ES-I3 (cell line): ENCODE results near the gene SLC28A3.
"Not testable (repeated sequence)": the region's sequence is repeated elsewhere in the genome, so short reads cannot be mapped to it uniquely, and the experiment has no call there.

ENCODE experiments used
- H3K36me3 ChIP-seq: 2 replicates; pipeline ENCODE4 v1.6.1; 2013; ENCODE audit warnings: mild to moderate bottlenecking, low read length, control low read depth, moderate library complexity; ENCODE audit not compliant: insufficient read depth
- H3K4me1 ChIP-seq: 2 replicates; pipeline ENCODE4 v1.6.1; 2013; ENCODE audit warnings: mild to moderate bottlenecking, control low read depth, low read length; ENCODE audit not compliant: insufficient read depth
- H3K9ac ChIP-seq: 2 replicates; pipeline ENCODE4 v1.6.1; 2013; ENCODE audit warnings: low read depth, mild to moderate bottlenecking, low read length, moderate library complexity
- H3K9me3 ChIP-seq: 2 replicates; pipeline ENCODE4 v1.6.1; 2013; ENCODE audit warnings: mild to moderate bottlenecking, low read length, moderate library complexity; ENCODE audit not compliant: control insufficient read depth, insufficient read depth

The SLC28A3 gene

DNA sequence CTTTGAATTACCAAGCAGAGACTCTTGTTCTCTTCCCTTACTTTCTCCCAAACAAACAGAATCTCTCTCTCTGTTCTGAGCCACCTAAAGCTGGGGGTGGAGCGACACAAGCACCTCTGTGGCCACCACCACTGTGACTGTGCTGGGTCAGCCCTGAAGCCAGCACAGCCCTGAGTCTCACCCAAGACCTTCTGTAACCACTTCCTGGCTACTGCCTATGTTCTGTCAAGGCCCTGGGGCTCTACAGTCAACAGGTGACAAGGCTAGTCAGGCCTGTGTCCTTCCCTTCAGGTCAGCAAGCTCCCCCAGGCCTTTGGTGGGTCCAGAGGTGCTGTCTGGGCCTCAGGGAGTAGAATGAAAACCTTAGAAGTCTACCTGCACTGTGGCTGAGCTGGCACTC is 26.1 kb upstream of the SLC28A3 start:
- Histone ChIP-seq H3K9ac (no peak overlapping the region), H3K36me3 (no peaks in the 10 kb centered on the region), H3K9me3 (no peaks in the 10 kb centered on the region), H3K4me1 (no peaks in the 10 kb centered on the region)

DNA sequence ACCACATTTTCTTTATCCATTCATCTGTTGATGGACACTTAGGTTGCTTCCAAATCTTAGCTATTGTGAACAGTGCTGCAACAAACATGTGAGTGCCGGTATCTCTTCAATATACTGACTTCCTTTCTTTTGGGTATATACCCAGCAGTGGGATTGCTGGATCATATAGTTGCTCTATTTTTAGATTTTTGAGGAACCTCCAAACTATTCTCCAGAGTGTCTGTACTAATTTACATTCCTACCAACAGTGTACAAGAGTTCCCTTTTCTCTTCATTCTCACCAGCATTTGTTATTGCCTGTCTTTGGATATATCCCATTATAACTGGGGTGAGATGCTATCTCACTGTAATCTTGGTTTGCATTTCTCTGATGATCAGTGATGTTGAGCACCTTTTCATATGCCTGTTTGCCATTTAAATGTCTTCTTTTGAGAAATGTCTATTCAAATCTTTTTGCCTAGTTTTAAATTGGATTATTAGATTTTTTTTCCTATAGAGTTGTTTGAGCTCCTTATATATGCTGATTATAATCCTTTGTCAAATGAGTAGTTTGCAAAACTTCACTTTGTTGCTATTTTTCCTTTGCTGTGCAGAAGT is 24.4 kb upstream of the SLC28A3 start:
- H3K9ac ChIP-seq, H3K4me1 ChIP-seq, H3K9me3 ChIP-seq, H3K36me3 ChIP-seq: not testable (repeated sequence)

DNA sequence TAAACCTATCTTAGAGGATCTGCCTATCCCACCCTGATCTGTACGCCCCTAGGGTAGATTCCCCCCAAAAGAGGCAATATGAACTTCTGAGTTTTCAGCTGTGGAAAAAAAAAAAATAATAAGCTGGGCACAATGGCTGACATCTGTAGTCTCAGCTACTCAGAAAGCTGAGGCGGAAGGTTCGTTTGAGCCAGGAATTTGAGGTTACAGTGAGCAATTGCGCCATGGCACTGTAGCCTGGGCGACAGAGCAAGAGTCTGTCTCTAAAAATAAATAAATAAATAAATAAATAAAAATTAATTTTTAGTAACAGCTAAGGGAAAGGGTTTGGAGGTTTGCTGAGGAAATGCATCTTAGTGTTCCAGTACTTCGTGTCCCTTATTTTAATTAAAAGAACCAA is 21.1 kb upstream of the SLC28A3 start:
- no peaks in the 10 kb centered on the region for H3K9me3 ChIP-seq
- no peaks in the 10 kb centered on the region for H3K36me3 ChIP-seq
- H3K4me1 ChIP-seq, result no peaks in the 10 kb centered on the region
- H3K9ac ChIP-seq, result no peak overlapping the region

DNA sequence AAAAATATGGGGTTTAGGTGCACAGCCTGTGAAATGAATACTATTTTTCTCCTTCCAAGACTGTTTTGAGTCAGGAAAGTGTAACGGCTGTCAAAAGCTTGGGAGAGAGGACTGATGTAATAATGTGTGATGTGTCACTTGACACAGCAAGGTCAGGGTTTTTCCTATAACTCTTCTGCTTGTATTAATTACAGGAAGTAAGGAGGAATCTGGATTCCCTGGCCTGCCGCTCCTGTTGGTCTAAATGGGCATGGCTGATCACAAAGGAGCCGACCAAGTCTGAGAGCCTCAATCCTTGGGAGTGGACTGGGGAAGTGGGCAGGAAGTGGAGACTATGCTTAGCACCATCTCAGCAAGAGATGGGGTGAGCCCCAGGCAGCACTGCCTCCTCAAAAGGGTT is 16.7 kb upstream of the SLC28A3 start:
- H3K9me3 ChIP-seq, result no peaks in the 10 kb centered on the region
- H3K36me3 ChIP-seq, result no peaks in the 10 kb centered on the region
- H3K9ac ChIP-seq, result no peak overlapping the region
- no peaks in the 10 kb centered on the region for H3K4me1 ChIP-seq

DNA sequence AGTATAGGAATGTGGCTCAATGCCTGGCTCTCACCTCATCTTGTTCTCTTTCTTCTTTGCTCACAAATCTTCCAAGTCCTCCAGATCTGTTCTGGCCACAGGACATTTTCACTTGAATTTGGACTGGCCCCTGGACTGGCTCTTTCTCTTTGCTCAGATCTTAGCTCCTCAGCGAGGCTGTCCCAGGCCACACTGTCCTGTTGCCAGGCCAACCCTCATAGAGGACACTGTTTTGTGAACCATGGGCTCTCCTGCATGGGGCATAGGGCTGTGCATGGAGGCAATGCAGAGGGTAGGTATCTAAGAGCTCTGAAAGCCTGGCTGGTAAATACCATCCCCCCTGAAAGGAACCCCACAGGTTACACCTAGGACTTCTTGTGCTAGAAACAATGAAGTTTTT is 13.5 kb upstream of the SLC28A3 start:
- H3K36me3 ChIP-seq, result no peaks in the 10 kb centered on the region
- no peaks in the 10 kb centered on the region for H3K9me3 ChIP-seq
- H3K9ac ChIP-seq, result no peak overlapping the region
- H3K4me1 ChIP-seq, result no peaks in the 10 kb centered on the region

DNA sequence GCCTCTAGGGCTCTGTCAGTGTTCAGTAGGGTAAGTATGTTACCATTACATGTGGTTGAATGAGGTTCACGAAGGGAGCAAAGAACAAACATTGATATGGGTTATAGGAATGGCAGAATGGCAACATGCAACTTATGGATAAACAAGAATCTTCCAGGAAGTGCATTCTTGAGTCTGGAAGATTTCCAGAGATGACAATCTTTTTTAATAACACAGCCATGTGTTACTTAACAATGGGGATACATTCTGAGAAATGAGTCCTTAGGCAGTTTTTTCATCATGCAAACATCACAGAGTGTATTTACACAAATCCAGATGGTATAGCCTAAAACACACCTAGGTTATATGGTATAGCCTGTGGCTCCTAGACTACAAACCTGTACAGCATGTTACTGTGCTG is 9.1 kb upstream of the SLC28A3 start:
- Histone ChIP-seq H3K4me1 (no peaks in the 10 kb centered on the region), H3K36me3 (no peaks in the 10 kb centered on the region), H3K9me3 (no peaks in the 10 kb centered on the region), H3K9ac (no peak overlapping the region)

DNA sequence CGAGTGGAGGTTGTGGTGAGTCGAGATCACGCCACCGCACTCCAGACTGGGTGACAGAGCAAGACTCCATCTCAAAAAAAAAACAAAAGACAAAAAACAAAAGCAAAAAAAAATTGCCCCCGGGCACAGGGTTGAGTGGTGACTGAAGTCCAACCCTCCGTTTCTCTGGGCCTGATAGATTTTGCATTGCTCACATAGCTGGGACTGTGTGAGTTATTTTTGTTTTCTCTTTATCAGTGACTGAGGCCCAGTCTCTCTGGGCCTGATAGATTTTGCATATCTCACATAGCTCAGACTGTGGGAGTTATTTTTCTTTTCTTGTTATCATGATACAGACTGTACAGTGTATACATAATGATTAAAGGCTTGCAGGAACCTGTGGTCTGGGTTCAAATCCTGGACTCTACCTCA is 2.6 kb upstream of the SLC28A3 start:
- Histone ChIP-seq H3K9me3 (no peaks in the 10 kb centered on the region), H3K4me1 (peaks cover 11% of the 10 kb centered on the region; the same call in 1 of the 2 replicates), H3K36me3 (no peaks in the 10 kb centered on the region), H3K9ac (no peak overlapping the region)

DNA sequence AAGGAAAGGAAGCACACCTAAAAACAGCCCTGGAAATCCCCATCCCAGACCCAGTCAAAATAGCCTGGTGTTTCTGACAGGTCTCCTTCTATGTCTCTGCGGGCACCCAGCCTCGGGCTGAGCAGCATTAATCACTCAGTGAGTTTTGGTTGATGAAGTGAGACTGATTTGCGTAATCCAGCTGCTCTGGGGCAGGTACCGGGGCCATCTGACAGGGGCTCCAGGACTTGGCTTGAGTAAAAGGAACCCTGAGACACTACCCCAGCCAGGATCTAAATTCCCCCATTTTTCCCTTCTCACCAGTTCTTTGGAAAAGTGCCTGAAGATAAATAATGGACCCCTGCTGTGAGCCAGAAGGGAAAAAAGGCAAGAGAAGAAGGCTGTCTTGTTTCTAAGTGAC is 596 bp downstream of the SLC28A3 start:
- Histone ChIP-seq H3K4me1 (peaks cover 11% of the 10 kb centered on the region; the same call in 1 of the 2 replicates), H3K36me3 (no peaks in the 10 kb centered on the region), H3K9me3 (no peaks in the 10 kb centered on the region), H3K9ac (no peak overlapping the region)

DNA sequence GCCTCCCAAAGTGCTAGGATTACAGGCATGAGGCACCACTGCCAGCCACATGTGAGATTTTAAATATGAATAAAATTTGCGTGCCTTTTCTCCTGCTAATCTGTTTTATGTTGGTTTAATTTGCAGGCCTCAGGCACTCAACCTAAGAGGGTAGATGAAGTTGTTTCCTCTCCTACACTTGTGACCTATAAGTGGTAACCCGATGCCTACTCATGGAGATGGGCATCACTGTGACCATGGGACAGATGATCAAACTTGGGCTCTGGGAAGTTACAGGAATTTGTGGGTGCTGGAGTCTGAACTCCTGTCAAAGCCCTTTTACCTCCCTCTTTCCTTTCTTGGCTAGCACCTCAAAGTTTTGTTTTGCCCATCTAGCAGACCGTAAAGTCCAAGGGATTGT is 1.1 kb downstream of the SLC28A3 start:
- Histone ChIP-seq H3K4me1 (peaks cover 11% of the 10 kb centered on the region; the same call in 1 of the 2 replicates), H3K9ac (no peak overlapping the region), H3K36me3 (no peaks in the 10 kb centered on the region), H3K9me3 (no peaks in the 10 kb centered on the region)

DNA sequence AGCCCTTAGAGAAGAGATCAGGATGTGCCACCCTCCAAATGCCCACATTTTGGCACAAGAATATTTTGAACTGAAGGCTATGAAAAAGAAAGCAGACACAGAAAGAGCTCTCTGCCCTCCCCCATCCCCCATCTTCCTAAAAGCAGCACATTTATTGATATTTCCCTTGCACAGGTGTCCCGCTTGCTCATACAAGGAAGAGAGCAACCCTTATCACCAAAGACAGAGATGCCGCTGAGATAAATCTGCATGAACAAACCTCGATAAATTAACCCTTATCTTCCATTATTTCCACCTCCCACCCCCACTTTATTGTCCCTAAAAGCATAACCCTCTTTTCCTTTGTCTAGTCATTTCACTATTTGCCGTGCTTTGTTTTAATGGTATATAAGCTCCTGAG is 1.8 kb downstream of the SLC28A3 start:
- H3K9me3 ChIP-seq, result no peaks in the 10 kb centered on the region
- H3K9ac ChIP-seq, result no peak overlapping the region
- H3K4me1 ChIP-seq, result peaks cover 11% of the 10 kb centered on the region; the same call in 1 of the 2 replicates
- no peaks in the 10 kb centered on the region for H3K36me3 ChIP-seq

DNA sequence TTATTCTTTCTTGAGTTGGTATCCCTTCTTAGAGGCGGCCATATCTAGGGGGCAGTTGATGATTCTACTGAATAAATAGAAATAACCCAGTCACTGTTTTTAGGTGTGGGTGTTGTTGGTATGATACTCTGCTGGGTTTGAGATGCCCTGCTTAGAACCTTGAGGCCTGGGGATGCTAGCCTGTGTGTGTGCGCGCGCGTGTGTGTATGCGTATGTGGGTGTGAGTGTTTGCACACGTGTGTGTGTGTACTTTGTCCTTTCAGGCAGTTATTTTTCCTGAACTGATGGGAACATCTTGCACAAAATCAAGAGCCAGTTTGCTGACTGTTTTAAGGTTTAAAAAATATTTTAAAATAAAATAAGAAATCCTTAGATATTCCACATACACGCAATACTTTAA is 3.3 kb downstream of the SLC28A3 start:
- H3K4me1 ChIP-seq, result peaks cover 11% of the 10 kb centered on the region; the same call in 1 of the 2 replicates
- H3K9ac ChIP-seq, result no peak overlapping the region
- no peaks in the 10 kb centered on the region for H3K9me3 ChIP-seq
- H3K36me3 ChIP-seq, result no peaks in the 10 kb centered on the region

DNA sequence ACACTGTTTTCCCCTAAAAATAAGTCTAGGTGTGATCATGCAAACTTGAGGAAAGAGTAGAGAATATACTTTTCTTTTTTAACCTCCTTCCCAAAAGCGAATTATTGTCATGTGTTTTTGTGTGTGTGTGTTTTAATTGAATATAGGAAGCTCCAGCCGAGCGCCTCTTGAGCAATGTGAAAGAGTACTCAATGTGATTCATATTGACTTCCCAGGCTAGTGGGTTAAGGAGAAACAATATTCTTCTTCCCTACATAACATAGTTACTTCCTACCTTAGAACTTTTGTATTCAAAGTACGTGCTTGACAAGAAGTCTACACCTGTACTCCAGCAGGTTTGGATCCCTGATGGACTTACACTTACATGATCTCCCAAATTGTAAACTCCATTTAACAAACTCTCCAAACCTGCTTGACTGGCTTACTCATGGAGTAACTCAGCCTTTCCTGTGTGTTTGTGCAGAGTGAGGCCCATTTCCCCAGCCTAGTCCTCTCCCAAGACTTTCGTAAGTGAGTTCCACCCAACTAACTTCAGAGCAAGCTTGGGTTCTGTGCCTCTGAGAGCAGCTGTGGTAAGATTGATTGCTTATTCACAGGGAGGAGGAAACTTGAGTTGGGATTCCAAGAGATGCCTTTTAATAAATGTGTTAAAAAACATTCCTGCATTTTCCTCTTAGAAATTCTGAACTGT is 9.3 kb downstream of the SLC28A3 start:
- H3K36me3 ChIP-seq, result no peaks in the 10 kb centered on the region
- H3K9me3 ChIP-seq, result no peaks in the 10 kb centered on the region
- H3K4me1 ChIP-seq, result peaks cover 5% of the 10 kb centered on the region; the same call in 1 of the 2 replicates
- H3K9ac ChIP-seq, result no peak overlapping the region

DNA sequence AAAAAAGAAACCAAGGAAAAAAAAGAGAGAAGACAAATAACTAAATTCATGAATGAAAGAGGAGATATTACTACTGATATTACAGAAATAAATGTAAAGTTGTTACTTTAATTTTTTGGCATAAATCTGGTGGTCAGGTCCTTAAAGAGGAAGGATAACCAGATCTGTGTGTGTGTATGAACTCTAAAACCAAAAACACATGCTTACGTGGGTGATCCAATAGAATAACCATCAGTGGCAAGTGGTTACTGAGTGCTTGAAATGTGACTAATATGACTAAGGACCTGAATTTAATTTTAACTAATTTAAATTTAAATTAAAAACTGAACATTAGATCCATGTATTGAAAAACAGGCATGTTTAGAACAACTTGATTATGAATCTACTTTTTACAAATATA is 10.3 kb downstream of the SLC28A3 start:
- Histone ChIP-seq H3K9ac (no peak overlapping the region), H3K36me3 (no peaks in the 10 kb centered on the region), H3K4me1 (peaks cover 12% of the 10 kb centered on the region), H3K9me3 (no peaks in the 10 kb centered on the region)

DNA sequence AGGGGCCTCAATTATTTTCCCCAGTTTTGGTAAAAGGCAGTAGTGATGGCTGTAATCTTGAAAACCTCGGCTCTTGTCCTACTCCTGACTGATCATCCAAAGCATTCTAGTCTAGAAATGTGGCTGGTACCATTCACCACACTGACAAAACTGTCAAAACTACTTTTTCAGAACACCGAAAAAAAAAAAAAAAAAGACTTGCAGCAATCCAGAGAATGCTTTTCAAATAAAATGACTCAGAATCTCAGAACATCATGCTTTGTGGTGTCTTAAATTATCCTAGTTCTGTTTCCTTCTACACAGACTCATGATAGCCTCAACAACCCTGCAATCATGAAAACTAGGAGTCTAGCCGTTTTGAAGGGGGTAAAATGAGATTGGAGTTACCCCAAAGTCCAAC is 13.4 kb downstream of the SLC28A3 start:
- Histone ChIP-seq H3K36me3 (no peaks in the 10 kb centered on the region), H3K9me3 (no peaks in the 10 kb centered on the region), H3K4me1 (peaks cover 15% of the 10 kb centered on the region), H3K9ac (no peak overlapping the region)

DNA sequence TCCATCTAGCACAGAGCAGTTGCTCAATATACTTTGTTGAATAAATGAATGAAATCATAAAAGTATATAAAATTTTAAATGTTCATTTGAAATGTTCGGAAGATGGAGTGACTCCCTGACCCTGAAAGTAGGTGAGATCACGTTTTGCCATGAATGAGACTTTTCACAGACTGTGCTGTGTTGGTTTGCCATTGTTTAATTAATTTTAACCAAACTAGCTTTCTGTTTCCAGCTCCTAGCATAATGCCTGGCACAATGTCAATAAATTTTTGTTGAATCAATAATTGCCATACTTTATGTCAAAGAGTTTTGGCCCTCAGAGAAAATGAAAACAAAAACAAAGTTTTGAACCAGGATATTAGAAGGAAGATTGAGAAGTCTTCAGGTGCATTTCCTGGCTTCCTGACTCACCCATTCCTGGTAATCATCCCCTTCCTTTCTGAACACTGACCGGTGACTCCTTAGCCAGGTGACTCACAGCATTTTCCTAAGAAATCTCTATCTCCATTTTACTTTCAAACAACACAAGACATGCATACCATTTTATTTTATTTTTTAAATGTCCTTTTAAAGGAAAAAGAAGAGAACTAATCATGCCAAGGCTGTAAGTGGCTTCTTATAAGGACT is 15.1 kb downstream of the SLC28A3 start:
- Histone ChIP-seq H3K36me3 (no peaks in the 10 kb centered on the region), H3K4me1 (peaks cover 9% of the 10 kb centered on the region; the same call in 1 of the 2 replicates), H3K9me3 (no peaks in the 10 kb centered on the region), H3K9ac (no peak overlapping the region)
